CD4-positive, alpha-beta T cell treated with Interleukin-4 for 1 hour (primary cell): ENCODE measurements around the gene CPA1.

Experiments
- DNase-seq, 2 donors: peaks; one replicate each; pipeline ENCODE4 v3.0.0-alpha.2; 2020 to 2022

The CPA1 gene

GRCh38 chr7:130356121-130356875, 24.0 kb upstream of the CPA1 start:
- no peak for DNase-seq

GRCh38 chr7:130356876-130357611, 23.2 kb upstream of the CPA1 start:
- no peak for DNase-seq

- no peak for DNase-seq
These were observed 21.8 kb upstream of the CPA1 start for GRCh38 chr7:130358471-130358870.

GRCh38 chr7:130359276-130359857, 20.9 kb upstream of the CPA1 start:
- no peak for DNase-seq

- no peak for DNase-seq
These were observed 19.8 kb upstream of the CPA1 start for GRCh38 chr7:130360518-130360917.

GRCh38 chr7:130361681-130362080, 18.6 kb upstream of the CPA1 start:
- DNase-seq, result no peak

GRCh38 chr7:130362251-130362816, 18.0 kb upstream of the CPA1 start:
- no peak for DNase-seq

- DNase-seq, result no peak
These were observed 17.1 kb upstream of the CPA1 start for GRCh38 chr7:130363026-130363847.

- DNase-seq, result no peak
These were observed 15.8 kb upstream of the CPA1 start for GRCh38 chr7:130364451-130364850.

- no peak for DNase-seq
These were observed 15.2 kb upstream of the CPA1 start for GRCh38 chr7:130365088-130365487.

- no peak for DNase-seq
These were observed 14.5 kb upstream of the CPA1 start for GRCh38 chr7:130365511-130366441.

- DNase-seq, result no peak
These were observed 13.7 kb upstream of the CPA1 start for GRCh38 chr7:130366564-130366963.

- DNase-seq, result peak; percentile 26 to 50
These were observed 13.1 kb upstream of the CPA1 start for GRCh38 chr7:130367088-130367755.

- no peak for DNase-seq
These were observed 12.2 kb upstream of the CPA1 start for GRCh38 chr7:130367836-130368746.

- no peak for DNase-seq
These were observed 11.1 kb upstream of the CPA1 start for GRCh38 chr7:130369110-130369711.

- DNase-seq, result no peak
These were observed 10.3 kb upstream of the CPA1 start for GRCh38 chr7:130369831-130370550.

- DNase-seq, result no peak
These were observed 9.2 kb upstream of the CPA1 start for GRCh38 chr7:130371046-130371445.

GRCh38 chr7:130372402-130373165, 7.7 kb upstream of the CPA1 start:
- DNase-seq, result no peak
